D721Med (cell line): ENCODE measurements around the gene TSKU.
A peak's percentile ranks its signal among the peaks of the same experiment; 100 is the strongest.

Source experiments
- DNase-seq: peaks from one replicate; pipeline ENCODE4 v3.0.0; 2011; ENCODE audit warnings: low spot score; ENCODE audit not compliant: insufficient read length
- FAIRE-seq: peaks from 2 replicates; lab custom pipeline; 2011; peaks lifted over from hg19 to GRCh38; lab: Jason Lieb, UNC
- CTCF ChIP-seq: IDR thresholded peaks from 2 replicates; pipeline ENCODE4 v1.5.1; 2012; ENCODE audit warnings: mild to moderate bottlenecking, control low read depth; ENCODE audit not compliant: insufficient read depth; ENCODE audit errors: missing control alignments

The TSKU gene

GRCh38 chr11:76834151-76834550 is 51.0 kb downstream of the TSKU start:
- no peak for TF ChIP-seq CTCF
- DNase-seq, result no peak
- no peak for FAIRE-seq

GRCh38 chr11:76835036-76835435 is 51.9 kb downstream of the TSKU start:
- no peak for DNase-seq
- FAIRE-seq, result no peak
- no peak for TF ChIP-seq CTCF

GRCh38 chr11:76835928-76836612 is 52.9 kb downstream of the TSKU start:
- FAIRE-seq (no peak), DNase-seq (peak; percentile 21)
- TF ChIP-seq CTCF, result no peak

GRCh38 chr11:76836613-76837291 is 53.6 kb downstream of the TSKU start:
- no peak for TF ChIP-seq CTCF
- FAIRE-seq (no peak), DNase-seq (no peak)

- TF ChIP-seq CTCF, result no peak
- FAIRE-seq (no peak), DNase-seq (no peak)
Measured at GRCh38 chr11:76837696-76838677, 54.8 kb downstream of the TSKU start.

GRCh38 chr11:76838678-76839068 is 55.5 kb downstream of the TSKU start:
- no peak for DNase-seq

More at GRCh38 chr11:76838678-76839068, 55.5 kb downstream of the TSKU start:
- TF ChIP-seq CTCF, result peak; percentile 82
- no peak for FAIRE-seq
